GM23338 (cell line): ENCODE data around the gene FOXRED1.

Experiments used
- CTCF ChIP-seq, 2 experiments: fragments of 200-600 bp in 1 of 2; sonication (generic) in 1 of 2; conservative IDR thresholded peaks; 2 replicates each; pipeline versions ENCODE4 v1.5.1 to v1.6.1; 2016 to 2017; ENCODE audit warnings: antibody characterized with exemption in 2 of 2, low read depth in 2 of 2, mild to moderate bottlenecking in 2 of 2, moderate library complexity in 1 of 2
- EZH2 ChIP-seq: fragments of 200-600 bp; sonication (generic); IDR thresholded peaks from one replicate; pipeline ENCODE4 v1.8.0; 2017; ENCODE audit warnings: antibody characterized with exemption, mild to moderate bottlenecking, low read depth; ENCODE audit not compliant: unreplicated experiment
- EZH2phosphoT487 ChIP-seq: fragments of 200-600 bp; sonication (generic); IDR thresholded peaks from one replicate; pipeline ENCODE4 v1.8.1; 2018; ENCODE audit warnings: antibody characterized with exemption; ENCODE audit not compliant: unreplicated experiment
- POLR2AphosphoS5 ChIP-seq: IDR thresholded peaks from 2 replicates; pipeline ENCODE4 v1.6.1; 2016; ENCODE audit warnings: antibody characterized with exemption, low read depth
- REST ChIP-seq: IDR thresholded peaks from one replicate; pipeline ENCODE4 v1.6.1; 2018; ENCODE audit warnings: antibody characterized with exemption; ENCODE audit not compliant: unreplicated experiment

GRCh38 chr11:126284829-126285228 is 15.9 kb downstream of the FOXRED1 start:
- no peak for TF ChIP-seq CTCF (conservative IDR thresholded peaks at IDR 0.05; ENCODE audit: low read depth in 2 of 2)
- no peak for TF ChIP-seq EZH2
- TF ChIP-seq REST, result no peak
- TF ChIP-seq POLR2AphosphoS5, result no peak
- no peak for TF ChIP-seq EZH2phosphoT487
